Mammary epithelial cell (primary cell): ENCODE results near the gene FBXL3.

Source experiments
- CTCF ChIP-seq, 2 donors: IDR thresholded peaks in 1 of 2; conservative IDR thresholded peaks in 1 of 2; 2 replicates each; pipeline ENCODE4 v1.5.1; 2011 to 2012; ENCODE audit warnings: inconsistent platforms in 2 of 2, low read length in 2 of 2, mild to moderate bottlenecking in 2 of 2, control low read depth in 1 of 2, low read depth in 1 of 2; ENCODE audit not compliant: insufficient read depth in 1 of 2; ENCODE audit errors: extremely low read depth in 1 of 2
- EZH2 ChIP-seq: IDR thresholded peaks from 2 replicates; pipeline ENCODE4 v1.6.1; 2012; ENCODE audit warnings: low read length, inconsistent platforms, borderline replicate concordance

- TF ChIP-seq CTCF (conservative IDR thresholded peaks at IDR 0.05 in 1 of 2, IDR thresholded peaks at IDR 0.05 in 1 of 2; ENCODE audit: extremely low read depth in 1 of 2, insufficient read depth in 1 of 2, low read depth in 1 of 2, low read length in 2 of 2), result no peak
- TF ChIP-seq EZH2, result no peak
These were observed 54.8 kb downstream of the FBXL3 start for GRCh38 chr13:76971851-76972829.
